ENCODE results near the gene SHMT2.

SHMT2 gene

DNA sequence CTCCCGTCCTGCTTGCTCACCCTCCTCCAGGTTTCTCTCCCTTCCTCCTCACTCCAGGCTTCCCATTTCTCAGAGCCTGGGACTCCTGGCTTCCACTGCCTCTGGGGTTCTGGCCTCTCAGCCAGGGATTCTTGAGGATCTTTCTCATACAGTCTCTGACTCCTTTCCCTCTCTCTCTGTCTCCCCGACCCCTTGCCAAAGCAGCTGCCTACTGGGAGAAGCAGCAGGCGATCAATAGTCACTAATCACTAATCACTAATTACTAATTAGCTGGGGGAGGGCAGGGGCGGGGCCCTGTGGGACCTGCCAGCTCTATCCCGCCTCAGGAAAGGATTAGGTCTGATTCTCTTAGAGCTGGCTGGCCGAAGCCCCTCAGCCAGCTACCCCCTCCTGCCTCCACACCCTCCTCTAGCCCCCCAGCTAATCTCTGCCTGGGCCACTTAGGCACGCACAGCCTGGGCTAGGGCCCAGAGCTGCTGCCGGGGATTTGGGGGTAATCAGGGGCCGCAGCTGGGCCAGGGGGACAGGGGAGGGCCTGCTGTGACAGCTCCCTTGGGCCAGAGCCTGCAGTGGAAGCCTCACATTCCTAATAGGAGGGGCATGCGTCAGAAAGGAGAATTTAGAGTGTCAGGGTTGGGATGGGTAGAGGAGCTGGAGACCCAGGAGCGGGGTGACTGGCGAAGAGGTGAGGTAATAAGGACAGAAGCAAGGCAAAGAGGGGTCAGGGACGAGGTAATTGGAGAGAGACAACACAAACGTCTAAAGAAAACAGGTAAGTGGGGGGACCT lies 10.1 kb upstream of the SHMT2 start:
- no peak for DNase-seq (ENCODE audit: extremely low read depth, low read depth)
- TF ChIP-seq, protein P1, sequence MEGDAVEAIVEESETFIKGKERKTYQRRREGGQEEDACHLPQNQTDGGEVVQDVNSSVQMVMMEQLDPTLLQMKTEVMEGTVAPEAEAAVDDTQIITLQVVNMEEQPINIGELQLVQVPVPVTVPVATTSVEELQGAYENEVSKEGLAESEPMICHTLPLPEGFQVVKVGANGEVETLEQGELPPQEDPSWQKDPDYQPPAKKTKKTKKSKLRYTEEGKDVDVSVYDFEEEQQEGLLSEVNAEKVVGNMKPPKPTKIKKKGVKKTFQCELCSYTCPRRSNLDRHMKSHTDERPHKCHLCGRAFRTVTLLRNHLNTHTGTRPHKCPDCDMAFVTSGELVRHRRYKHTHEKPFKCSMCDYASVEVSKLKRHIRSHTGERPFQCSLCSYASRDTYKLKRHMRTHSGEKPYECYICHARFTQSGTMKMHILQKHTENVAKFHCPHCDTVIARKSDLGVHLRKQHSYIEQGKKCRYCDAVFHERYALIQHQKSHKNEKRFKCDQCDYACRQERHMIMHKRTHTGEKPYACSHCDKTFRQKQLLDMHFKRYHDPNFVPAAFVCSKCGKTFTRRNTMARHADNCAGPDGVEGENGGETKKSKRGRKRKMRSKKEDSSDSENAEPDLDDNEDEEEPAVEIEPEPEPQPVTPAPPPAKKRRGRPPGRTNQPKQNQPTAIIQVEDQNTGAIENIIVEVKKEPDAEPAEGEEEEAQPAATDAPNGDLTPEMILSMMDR (IDR thresholded peaks at IDR 0.05; ENCODE audit: low read depth, low read length): no peak

DNA sequence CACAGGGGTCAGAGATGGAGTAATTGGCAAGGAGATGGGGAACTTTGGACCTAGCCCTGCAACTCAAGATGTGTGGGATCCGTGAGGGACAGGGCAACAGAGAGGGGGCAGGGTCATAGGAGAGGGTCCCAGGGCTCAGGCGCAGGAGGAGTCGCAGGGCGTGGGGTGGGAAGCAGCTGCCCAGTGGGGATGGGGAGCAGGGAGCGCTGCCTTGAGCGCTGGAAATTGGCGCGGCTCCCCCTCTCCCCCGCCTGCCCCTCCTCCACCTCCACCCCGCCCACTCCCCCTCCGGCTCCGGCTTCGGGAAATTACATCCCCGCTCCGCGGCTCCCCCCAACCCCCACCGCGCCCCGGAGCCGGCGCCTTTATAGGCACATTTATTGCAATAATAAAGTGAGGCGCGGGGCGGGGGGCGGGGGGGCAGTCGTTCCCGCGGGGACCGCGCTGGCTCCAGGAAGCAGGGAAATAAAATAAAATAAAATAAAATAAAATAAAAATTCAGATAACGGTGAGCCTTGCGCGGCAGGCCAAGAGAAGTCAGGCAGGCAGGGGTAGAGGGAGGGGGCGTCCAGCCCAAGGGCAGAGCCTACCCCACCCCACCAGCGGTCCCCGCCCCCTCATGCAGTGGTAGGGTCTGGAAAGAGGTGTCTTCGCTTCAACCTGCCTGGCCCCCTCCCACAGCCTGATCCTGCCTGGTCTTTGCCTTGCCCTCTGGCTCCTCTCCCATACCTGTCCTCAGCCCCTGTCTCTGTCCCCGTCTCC lies 9.3 kb upstream of the SHMT2 start:
- DNase-seq (ENCODE audit: extremely low read depth, low read depth): no peak
- TF ChIP-seq, protein P1 (IDR thresholded peaks at IDR 0.05; ENCODE audit: low read depth, low read length): no peak

DNA sequence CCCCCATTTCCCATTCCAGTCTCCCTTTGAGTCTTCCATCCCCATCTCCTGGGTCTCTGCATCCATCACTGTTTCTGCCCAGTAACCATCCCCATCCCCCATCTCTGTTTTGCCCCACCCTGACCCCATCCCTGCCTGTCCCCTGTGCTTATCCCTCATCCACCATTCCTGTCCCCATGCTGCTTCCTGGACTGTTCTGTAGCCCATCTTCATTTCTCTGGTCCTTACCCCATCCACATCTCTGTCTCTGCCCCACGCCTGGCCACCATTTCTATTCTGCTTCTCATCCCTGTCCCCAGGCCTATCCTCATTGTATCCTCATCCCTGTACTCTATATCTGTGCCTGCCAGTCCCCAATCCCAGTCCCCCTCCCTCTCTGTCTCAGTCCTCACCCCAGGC lies 8.7 kb upstream of the SHMT2 start:
- TF ChIP-seq, protein P1 (IDR thresholded peaks at IDR 0.05; ENCODE audit: low read depth, low read length): no peak
- no peak for DNase-seq (ENCODE audit: extremely low read depth, low read depth)

DNA sequence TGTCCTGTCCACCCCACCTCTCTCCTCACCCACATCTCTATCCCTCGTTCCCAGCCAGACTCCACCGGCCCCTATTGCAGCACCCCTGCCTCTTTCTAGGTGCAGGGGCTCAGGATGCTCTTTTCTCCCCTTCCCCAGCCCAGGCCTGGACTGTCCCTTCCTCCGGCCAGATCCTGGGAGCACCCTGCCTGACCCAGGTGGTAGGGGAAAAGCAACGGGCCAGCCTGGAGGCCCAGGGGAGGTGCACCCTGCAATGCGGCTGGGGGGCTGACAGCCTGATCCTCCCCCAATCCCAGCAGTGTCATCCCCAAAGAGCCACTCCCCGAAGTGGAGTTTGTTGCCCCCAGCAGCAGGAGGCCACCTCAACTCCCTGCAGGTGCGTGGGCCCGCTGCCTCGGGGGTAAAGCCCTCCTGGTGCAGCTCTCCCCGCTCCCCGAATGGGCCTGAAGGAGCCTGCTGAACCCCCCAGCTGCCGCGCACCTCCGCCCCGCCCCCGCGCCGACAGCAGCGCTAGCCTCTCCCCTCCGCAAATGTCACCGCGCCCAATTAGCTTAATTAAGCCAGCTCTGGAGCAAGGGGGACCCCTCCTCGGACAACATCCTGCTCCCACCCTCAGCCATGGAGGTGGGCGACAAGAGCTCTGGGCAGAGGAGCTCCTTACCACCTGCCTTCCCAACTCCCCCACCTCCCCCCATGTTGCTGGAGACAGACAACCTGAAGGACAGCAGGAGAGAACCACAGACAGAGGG lies 8.2 kb upstream of the SHMT2 start:
- DNase-seq (ENCODE audit: extremely low read depth, low read depth): no peak
- TF ChIP-seq, protein P1 (IDR thresholded peaks at IDR 0.05; ENCODE audit: low read depth, low read length): no peak

DNA sequence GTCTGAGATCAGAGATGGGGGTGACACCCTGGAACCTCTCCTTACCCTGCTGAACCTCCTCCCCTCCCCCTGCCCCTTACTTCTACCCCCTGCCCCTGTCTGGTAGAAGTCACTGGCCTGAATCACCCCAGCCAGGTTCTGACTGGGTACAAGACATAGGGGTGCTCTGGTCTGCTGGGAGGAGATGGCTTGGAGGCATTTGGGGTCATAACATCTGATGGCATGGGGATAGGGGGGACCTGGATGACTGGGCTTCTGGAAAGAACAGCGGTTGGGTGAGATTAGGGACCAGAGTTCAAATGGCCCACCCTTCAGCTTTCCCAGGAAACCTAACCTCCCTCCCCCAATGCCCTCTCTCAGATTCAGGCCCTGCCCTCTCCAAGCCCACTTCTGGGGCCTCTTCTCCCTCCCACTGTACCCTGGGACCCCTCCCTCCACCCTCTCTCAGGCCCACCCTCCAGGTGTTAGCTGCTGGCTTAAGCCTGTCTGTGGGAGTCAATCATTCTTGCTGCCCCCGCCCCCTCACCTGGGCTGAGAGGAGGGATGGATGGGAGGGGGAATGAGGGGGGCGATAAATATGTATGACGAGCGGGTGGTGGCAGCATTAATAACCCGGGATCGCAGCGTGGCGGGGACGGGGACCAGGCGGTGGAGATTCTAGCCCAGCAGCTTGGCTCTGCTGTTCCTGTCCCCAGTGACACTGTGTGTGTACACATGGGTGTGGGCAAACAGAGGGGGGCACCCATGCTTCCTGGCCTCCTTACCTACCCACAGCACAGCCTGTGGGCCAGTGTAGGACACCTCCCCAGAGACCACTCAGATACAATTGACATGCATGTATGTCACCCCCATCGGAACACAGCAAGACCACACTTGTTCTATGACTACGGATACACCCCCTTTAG lies 7.0 kb upstream of the SHMT2 start:
- TF ChIP-seq, protein P1 (IDR thresholded peaks at IDR 0.05; ENCODE audit: low read depth, low read length): no peak
- DNase-seq (ENCODE audit: extremely low read depth, low read depth): no peak

DNA sequence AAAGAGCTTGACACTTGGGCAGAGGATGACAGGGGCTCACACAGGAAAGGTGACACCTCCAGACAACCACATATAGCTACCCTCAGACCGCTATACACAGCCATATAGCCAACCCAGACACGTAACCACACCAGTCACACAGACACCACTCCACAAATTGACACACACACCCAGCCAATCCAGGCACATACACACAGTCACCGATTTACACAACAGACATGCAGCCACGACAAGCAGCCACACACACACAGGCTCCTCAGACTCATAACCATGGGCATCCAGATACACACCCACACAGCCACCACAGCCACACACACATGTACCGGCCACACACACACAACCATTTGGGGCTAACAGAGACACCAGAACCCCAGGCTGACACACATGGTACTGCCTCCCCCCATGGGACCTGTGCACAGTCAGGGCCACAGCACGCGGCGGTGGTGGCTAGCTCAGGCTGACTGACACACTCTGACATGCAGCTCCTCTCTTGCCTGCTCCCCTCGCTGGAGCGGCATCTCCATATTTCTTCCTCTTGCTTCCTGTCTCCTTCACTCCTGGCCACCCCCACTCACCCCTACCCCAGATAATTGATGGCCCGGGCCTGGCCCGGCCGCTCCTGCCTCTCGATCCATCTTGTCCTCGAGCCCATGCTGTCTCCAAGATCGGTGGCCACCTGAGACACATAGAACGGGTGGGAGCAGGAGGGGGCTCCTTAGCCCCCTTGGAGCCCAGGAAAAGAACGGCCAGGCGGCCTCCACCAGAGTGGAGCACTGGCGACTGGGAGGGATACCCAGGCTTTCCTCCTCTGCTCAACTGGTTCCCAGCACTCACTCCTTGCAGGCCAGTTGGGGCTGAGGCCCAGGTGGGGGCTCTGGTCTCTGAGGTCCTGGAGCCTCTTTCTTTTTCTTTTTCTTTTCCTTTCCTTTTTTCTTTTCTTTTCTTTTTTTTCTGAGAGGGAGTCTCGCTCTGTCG lies 6.0 kb upstream of the SHMT2 start:
- TF ChIP-seq, protein P1 (IDR thresholded peaks at IDR 0.05; ENCODE audit: low read depth, low read length): no peak
- DNase-seq (ENCODE audit: extremely low read depth, low read depth): no peak
